Ovary (tissue), 3 donors: ENCODE results near the gene MAGEB1.

ENCODE experiments used
- CTCF ChIP-seq, 3 donors: fragments of 450-650 bp in 2 of 3; fragments of 200-600 bp in 1 of 3; IDR thresholded peaks; one replicate each; pipeline versions ENCODE4 v1.5.1 to v1.8.0; 2016 to 2022; ENCODE audit warnings: antibody characterized with exemption in 3 of 3, mild to moderate bottlenecking in 1 of 3
- POLR2A ChIP-seq: fragments of 450-650 bp; IDR thresholded peaks from one replicate; pipeline ENCODE4 v1.6.1; 2017; ENCODE audit warnings: antibody characterized with exemption, mild to moderate bottlenecking, moderate library complexity
- donor health status: DM: no; HTN: no; CAD: no.

- TF ChIP-seq CTCF (IDR thresholded peaks at IDR 0.05) (no peak), POLR2A (no peak)
Measured at GRCh38 chrX:30219372-30219771, 27.6 kb upstream of the MAGEB1 start.
